ENCODE data around the gene KCNJ6.
"Not testable (repeated sequence)": the region's sequence is repeated elsewhere in the genome, so short reads cannot be mapped to it uniquely, and the experiment has no call there.

KCNJ6 gene, protein sequence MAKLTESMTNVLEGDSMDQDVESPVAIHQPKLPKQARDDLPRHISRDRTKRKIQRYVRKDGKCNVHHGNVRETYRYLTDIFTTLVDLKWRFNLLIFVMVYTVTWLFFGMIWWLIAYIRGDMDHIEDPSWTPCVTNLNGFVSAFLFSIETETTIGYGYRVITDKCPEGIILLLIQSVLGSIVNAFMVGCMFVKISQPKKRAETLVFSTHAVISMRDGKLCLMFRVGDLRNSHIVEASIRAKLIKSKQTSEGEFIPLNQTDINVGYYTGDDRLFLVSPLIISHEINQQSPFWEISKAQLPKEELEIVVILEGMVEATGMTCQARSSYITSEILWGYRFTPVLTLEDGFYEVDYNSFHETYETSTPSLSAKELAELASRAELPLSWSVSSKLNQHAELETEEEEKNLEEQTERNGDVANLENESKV

GRCh38 chr21:37916310-37917051, at the start of gene KCNJ6:
KCNJ6 (minus strand) TSS chr21:37916457; CDS start chr21:37840682, 75,775 bp downstream.
- in situ Hi-C loops (cut with MboI; ENCODE audit: low sequenced_read_pairs) = no loop called here

- in situ Hi-C loops (cut with MboI; ENCODE audit: low sequenced_read_pairs) = no loop called here
These were observed 49.0 kb upstream of the KCNJ6 start for GRCh38 chr21:37965088-37965805.

GRCh38 chr21:37958537-37958936, 42.3 kb upstream of the KCNJ6 start:
- in situ Hi-C loops (cut with MboI; ENCODE audit: low sequenced_read_pairs) = no loop called here

DNA sequence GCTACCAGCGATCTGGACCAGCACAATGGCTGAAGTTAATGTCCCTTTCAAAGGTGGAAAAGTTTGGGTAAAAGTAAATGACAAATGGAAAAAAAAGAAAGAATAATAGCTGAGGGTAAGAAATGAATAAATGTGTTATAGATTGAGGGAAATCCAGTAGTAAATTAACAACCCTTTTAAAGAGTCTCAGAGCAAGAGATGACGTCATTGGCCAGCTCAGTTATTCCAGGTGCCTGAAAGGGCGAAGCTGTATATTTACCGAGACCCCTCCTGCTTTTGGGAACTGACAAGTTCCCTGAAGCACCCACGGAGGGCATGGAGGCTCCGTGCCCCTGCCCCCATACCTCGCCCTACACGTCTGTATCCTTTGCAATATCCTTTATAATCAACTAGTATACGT, 40.5 kb upstream of the KCNJ6 start:
- in situ Hi-C loops (cut with MboI; ENCODE audit: low sequenced_read_pairs) = no loop called here

DNA sequence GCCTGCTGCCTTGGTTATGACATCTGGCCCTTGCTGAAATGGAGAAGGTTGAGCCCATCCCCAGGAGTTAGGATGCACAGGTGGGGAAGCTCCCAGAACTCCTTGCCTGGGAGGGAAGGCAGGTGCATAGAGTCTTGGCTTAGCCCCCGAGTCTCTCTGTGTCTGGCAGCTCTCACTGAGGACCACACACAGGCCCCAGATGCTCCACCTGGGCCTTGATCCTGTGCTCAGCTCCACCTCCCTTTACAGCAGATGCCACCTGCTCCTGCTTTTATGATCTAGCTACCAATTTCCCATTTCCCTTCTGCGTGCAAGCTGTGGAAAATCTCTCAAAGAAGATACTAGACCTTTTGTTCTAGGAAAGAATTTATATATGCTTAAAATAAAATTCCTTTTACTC, 28.8 kb upstream of the KCNJ6 start:
- in situ Hi-C loops (cut with MboI; ENCODE audit: low sequenced_read_pairs) = no loop called here

DNA sequence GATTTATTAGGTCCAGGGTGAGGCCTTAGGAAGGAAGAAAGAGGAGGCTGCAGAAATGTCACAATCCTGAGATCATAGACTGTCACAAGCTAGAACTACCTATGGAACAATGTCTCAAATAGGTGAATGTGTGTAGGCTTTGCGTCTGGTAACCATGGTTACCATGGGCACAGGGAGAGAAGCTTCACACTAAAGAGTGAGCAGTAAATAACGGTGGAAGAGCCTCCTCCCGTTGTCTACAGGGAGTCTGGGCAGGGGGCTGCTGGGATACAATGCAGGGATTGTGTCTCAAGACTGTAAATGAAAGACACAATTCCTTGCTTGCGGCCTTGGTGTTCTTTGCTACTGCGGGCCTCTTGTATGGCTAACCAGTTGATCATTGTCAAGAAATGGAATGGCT, 28.2 kb upstream of the KCNJ6 start:
- in situ Hi-C loops (cut with MboI; ENCODE audit: low sequenced_read_pairs) = no loop called here

- in situ Hi-C loops (cut with MboI; ENCODE audit: low sequenced_read_pairs) = no loop called here
These were observed 24.4 kb upstream of the KCNJ6 start for GRCh38 chr21:37940691-37941090.

GRCh38 chr21:37939838-37940237, 23.6 kb upstream of the KCNJ6 start:
- in situ Hi-C loops (cut with MboI; ENCODE audit: low sequenced_read_pairs) = no loop called here

DNA sequence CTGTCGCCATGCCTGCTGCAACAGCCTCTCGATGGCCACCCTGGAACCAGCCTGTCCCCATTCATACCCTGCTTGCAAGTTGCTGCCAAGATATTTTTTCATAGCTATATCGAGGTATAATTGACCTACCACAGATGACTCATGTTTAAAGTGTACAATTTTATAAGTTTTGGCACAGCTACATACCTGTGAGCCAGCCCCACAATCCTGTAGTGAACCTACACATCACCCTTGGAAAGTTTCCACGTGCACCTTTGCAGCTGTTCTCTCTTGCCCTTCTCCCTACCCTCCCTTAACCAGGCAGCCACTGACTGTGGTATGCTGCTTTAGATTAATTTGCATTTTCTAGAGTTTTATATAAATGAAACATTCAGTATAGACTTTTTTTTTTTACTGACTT, 23.0 kb upstream of the KCNJ6 start:
- in situ Hi-C loops (cut with MboI; ENCODE audit: low sequenced_read_pairs) = no loop called here

- in situ Hi-C loops (cut with MboI; ENCODE audit: low sequenced_read_pairs) = no loop called here
These were observed 21.4 kb upstream of the KCNJ6 start for GRCh38 chr21:37937668-37938067.

DNA sequence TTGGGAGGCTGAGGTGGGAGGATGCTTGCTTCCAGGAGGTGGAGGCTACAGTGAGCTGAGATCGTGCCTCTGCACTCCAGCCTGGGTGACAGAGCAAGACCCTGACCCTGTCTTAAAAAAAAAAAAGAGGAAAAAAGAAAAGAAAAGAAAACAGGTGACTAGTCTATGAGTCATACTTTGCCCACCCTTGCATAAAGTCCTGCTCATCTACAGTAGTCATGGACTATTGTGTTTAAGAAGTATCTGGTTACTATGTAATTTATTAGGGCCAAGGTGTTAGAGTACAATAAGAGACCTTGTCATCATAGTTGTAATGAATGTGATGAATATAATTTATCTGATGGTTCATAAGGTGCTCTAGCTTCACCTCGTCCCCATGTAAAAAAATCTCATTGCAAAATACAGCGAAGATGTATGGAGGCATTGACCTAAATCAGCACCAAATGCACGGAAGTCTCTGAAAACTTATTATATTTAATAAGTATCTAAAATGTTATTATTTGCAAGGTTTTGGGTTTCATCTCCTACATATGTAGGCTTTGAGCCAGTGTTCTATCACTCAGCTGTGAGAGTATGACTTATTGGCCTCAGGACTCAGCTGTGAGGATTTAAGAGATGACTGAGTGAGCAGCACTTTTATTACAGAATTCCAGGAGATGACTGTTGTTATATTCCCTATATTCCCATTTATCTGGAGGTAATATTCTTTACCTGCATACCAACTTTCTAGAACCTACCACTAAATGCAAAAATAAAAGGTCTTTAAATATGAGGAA, 19.9 kb upstream of the KCNJ6 start:
- in situ Hi-C loops (cut with MboI; ENCODE audit: low sequenced_read_pairs) = no loop called here

DNA sequence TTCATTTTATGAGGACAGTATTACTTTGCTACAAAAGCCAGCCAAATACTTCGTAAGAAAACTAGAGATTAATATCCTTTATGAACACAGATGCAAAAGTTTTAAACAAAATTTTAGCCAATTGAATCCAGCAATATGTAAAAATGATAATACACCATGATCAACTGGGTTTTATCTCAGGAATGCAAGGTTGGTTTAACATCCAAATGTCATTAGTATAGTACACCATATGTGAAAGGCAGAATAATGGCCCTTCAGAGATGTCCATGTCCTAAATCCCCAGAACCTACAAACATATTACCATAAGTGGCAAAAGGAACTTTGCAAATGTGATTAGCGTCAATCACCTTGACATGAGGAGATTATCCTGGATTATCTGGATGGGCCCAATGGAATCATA, 16.7 kb upstream of the KCNJ6 start:
- in situ Hi-C loops (cut with MboI; ENCODE audit: low sequenced_read_pairs) = no loop called here

DNA sequence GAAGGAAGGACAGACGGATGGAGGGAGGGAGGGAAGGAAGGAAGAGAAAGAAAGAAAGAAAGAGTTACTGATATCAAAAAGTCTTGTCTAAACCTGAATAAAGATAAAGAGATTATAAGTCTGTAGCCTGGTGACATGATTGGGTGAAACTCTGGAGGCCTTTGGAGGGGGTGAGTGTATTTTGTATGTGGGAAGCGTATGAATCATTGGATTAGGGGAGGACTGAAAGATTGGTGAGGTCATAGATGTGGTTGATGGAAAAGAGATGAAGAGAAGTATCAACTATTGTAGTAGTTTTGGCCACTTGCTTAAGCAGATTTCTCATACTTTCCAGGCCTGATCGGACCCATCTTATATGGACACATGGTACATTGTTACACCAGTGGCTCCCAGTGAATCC, 11.5 kb upstream of the KCNJ6 start:
- in situ Hi-C loops (cut with MboI; ENCODE audit: low sequenced_read_pairs) = no loop called here

DNA sequence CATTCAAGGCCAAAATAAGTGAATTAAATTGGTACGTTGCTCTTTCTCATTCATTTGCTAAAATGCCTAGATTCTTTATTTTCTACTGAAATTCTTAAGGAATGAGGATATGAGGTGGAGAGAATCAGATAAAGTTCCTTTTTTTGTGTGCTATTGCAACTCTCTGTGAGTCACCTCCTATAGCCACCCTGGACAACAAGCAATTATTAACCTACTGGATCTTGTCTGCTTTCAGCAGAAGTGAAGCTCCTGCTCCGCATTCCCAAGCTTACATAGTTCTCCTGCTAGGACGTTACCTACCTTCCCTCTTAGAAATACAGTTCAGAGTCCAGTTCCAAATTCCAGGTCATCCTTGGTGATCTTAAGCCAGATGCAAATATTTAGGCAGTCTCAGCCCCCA, 4.8 kb upstream of the KCNJ6 start:
- in situ Hi-C loops (cut with MboI; ENCODE audit: low sequenced_read_pairs) = no loop called here

- in situ Hi-C loops (cut with MboI; ENCODE audit: low sequenced_read_pairs) = not testable (repeated sequence)
These were observed 4.0 kb upstream of the KCNJ6 start for GRCh38 chr21:37920302-37920701.

DNA sequence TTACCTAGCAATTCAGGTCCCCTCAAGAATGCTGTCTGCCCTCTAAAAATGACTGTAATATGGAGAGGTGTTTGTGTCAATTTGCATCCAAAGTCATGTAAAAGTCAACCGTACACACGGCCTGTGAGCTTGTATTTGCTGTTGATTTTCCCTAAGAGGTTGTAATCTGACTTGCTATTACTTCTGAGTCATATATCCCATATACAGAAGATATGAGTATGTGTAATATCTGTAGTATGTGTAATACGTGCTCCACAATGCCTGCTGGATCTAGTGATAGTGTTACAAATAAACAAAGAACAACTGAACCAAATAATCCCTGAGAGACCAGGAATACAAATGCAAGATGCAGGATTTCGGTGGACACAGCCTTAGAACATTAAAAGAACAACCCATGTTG, 1.4 kb upstream of the KCNJ6 start:
- in situ Hi-C loops (cut with MboI; ENCODE audit: low sequenced_read_pairs) = no loop called here

GRCh38 chr21:37915941-37916309, 332 bp downstream of the KCNJ6 start:
- in situ Hi-C loops (cut with MboI; ENCODE audit: low sequenced_read_pairs) = no loop called here

- in situ Hi-C loops (cut with MboI; ENCODE audit: low sequenced_read_pairs) = no loop called here
These were observed 753 bp downstream of the KCNJ6 start for GRCh38 chr21:37915497-37915911.

DNA sequence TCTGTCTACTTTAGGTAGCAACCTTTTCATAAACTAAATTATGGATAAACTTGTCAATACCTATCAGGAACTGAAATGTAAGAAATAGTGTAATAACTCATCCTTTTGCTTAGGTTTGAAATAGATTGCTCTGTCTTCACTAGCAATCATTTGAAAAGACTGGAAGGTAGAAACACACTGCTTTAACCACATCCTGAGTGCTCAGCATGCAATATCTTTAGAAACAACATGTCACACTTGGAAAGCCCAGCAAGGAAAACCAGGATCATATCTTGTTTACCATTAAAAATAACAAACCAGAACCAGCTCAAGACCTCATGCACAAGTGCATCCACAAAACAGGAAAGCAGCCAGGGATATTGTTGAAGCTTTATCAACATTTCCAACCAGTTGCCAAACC, 3.6 kb downstream of the KCNJ6 start:
- in situ Hi-C loops (cut with MboI; ENCODE audit: low sequenced_read_pairs) = no loop called here

DNA sequence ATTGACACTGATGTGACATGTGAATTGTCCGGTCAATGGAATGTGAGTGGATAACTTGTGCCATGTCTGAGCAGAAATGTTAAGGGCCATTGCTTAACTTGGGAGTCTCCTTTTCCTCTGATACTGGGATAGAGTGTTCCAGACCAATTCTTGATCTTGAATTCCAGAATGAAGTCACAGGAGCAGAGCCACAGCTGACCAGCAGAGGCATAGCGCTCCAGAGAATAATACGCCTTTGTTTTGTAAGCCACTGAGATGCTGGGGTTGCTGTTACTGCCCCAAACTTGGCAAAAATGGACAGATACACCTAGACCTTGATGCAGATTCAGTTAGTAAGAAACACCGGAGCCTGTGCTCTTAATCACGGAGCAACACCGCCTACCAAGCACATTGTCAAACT, 6.3 kb downstream of the KCNJ6 start:
- in situ Hi-C loops (cut with MboI; ENCODE audit: low sequenced_read_pairs) = no loop called here

DNA sequence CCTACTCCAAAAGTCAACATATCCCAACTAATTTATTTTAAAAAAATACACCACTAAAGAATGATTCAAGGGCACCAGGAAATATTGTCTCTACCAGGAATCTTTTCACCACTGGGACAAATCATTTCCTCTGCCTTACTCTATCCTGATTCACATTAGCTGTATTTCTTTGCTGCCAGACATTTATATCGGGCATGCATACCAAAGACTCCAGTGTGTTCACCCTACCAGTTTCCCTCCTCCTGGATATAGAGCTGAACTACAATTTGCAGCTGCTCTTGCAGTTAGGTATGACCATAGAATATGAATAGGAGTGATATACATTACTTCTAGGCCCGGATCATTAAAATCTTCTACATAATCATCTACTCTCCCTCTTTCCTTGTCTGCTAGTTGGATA, 7.6 kb downstream of the KCNJ6 start:
- in situ Hi-C loops (cut with MboI; ENCODE audit: low sequenced_read_pairs) = no loop called here
